ENCODE results near the gene RBPMS2.

RBPMS2 gene

DNA sequence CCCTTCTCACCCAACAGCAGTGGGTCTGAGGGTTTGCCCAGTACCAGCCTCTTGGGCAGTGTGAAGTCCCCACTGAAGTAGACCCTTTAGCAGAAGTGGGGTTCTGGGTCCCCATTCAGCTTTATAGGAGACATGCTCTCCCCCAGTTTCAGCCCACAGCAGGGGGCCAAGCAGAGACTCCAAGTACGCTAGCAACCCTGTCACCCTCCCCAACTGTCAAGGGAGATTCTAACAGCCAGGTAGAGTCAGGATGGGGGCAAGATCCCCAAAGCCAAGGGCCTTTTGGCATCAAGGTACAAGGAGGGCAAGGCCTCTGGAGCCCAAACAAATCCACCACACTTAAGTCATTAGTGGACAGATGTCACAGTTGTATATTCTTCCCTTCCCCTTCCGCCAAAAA lies 1.8 kb downstream of the RBPMS2 start:
- no peak for TF ChIP-seq POLR2A (IDR thresholded peaks at IDR 0.05; ENCODE audit: low read depth, low read length)
- no peak for TF ChIP-seq POU2F2 (IDR thresholded peaks at IDR 0.05; ENCODE audit: low read depth, low read length)
- no peak for TF ChIP-seq TAF1 (IDR thresholded peaks at IDR 0.05; ENCODE audit: low read depth, low read length)
- no peak for TF ChIP-seq PAX5 (IDR thresholded peaks at IDR 0.05; ENCODE audit: insufficient read depth, low read length, severe bottlenecking)
- no peak for TF ChIP-seq SPI1 (IDR thresholded peaks at IDR 0.05; ENCODE audit: low read depth, low read length)
- no peak for TF ChIP-seq POLR2AphosphoS5 (IDR thresholded peaks at IDR 0.05; ENCODE audit: low read depth, low read length)
- no peak for FAIRE-seq
- DNase-seq (ENCODE audit: insufficient read length, low spot score): no peak

DNA sequence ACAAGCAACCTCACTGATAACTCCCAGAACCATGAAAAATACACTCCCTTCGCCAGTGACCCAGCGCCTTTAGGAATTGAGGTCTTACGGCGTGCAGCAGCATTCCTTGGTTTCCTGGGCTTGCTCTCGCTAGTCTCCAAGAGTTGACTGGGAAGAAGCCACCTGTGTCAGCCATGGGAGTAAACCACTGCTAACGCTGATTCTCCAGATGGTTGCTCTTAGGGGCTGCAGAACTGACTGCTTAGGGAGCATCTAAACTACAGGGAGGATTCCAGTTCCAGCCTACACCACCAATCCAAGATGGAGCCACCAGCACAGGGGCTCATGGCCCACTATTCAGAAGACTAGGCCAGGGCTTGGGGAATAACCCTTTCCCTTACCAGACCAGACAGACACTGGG lies 2.4 kb downstream of the RBPMS2 start:
- TF ChIP-seq TAF1 (IDR thresholded peaks at IDR 0.05; ENCODE audit: low read depth, low read length) (no peak), POU2F2 (IDR thresholded peaks at IDR 0.05; ENCODE audit: low read depth, low read length) (no peak), SPI1 (IDR thresholded peaks at IDR 0.05; ENCODE audit: low read depth, low read length) (no peak), POLR2AphosphoS5 (IDR thresholded peaks at IDR 0.05; ENCODE audit: low read depth, low read length) (no peak), PAX5 (IDR thresholded peaks at IDR 0.05; ENCODE audit: insufficient read depth, low read length, severe bottlenecking) (no peak), POLR2A (IDR thresholded peaks at IDR 0.05; ENCODE audit: low read depth, low read length) (no peak)
- no peak for DNase-seq (ENCODE audit: insufficient read length, low spot score)
- FAIRE-seq: no peak

DNA sequence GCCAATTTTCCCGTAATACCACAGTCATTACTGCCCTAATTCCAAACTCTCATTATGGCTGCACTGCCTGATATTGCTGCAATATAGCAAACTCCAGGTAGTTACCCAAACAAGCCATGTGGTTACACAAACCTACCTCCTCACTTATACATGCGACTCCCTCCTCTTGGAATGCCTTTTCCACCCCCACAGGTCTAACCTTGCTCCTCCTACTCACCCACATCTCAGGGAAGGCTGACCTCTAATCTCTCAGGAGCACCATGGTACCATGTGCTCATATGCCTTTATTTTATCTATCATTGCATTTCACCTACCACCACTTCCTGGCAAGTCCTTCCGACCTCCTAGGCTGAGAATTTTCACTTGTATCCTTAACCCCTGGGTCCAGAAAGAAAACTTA lies 2.9 kb downstream of the RBPMS2 start:
- TF ChIP-seq POLR2AphosphoS5 (IDR thresholded peaks at IDR 0.05; ENCODE audit: low read depth, low read length) (no peak), POLR2A (IDR thresholded peaks at IDR 0.05; ENCODE audit: low read depth, low read length) (no peak), POU2F2 (IDR thresholded peaks at IDR 0.05; ENCODE audit: low read depth, low read length) (no peak), TAF1 (IDR thresholded peaks at IDR 0.05; ENCODE audit: low read depth, low read length) (no peak), SPI1 (IDR thresholded peaks at IDR 0.05; ENCODE audit: low read depth, low read length) (no peak), PAX5 (IDR thresholded peaks at IDR 0.05; ENCODE audit: insufficient read depth, low read length, severe bottlenecking) (no peak)
- FAIRE-seq (no peak), DNase-seq (ENCODE audit: insufficient read length, low spot score) (no peak)

DNA sequence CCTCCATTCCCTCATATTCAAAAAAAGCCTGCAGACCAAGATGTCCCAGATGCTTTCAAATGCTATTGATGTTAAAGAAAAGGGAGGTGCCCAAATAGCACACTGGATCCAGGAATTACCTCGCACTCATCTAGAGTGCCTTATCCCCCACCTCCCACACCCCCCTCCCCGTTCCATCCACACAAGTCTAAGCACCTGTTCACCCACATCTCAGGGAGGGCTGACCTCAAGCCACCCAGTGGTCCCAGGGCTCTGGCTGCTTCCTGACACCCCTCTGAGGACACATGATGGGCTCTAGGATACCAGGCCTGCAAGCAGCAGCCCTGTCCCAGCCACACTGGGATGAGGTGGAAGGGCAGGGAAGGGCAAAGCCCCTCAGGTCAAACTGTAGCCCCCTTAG lies 4.8 kb downstream of the RBPMS2 start:
- DNase-seq (ENCODE audit: insufficient read length, low spot score) (no peak), FAIRE-seq (no peak)
- TF ChIP-seq PAX5 (IDR thresholded peaks at IDR 0.05; ENCODE audit: insufficient read depth, low read length, severe bottlenecking): no peak
- TF ChIP-seq POLR2AphosphoS5 (IDR thresholded peaks at IDR 0.05; ENCODE audit: low read depth, low read length): no peak
- TF ChIP-seq SPI1 (IDR thresholded peaks at IDR 0.05; ENCODE audit: low read depth, low read length): no peak
- no peak for TF ChIP-seq POLR2A (IDR thresholded peaks at IDR 0.05; ENCODE audit: low read depth, low read length)
- no peak for TF ChIP-seq TAF1 (IDR thresholded peaks at IDR 0.05; ENCODE audit: low read depth, low read length)
- no peak for TF ChIP-seq POU2F2 (IDR thresholded peaks at IDR 0.05; ENCODE audit: low read depth, low read length)

DNA sequence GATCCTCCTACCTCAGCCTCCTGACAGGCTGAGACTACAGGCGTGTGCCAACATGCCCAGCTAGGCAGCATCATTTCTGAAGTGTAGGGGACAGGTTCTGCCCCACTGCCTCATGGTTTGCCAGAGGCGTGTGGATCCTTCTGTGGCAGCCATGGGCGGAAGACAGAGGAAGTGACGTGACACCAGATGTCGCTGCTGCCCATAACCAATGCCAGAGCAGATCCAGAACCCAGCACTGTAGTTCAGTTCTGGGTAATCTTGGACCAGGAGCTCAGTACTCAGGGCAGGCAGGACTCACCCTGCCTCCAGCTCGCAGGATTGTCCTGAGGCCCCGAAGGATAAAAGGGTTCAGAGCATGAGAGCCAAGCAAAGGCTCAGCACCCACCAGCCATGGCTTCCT lies 8.2 kb downstream of the RBPMS2 start:
- DNase-seq (ENCODE audit: insufficient read length, low spot score) (no peak), FAIRE-seq (no peak)

DNA sequence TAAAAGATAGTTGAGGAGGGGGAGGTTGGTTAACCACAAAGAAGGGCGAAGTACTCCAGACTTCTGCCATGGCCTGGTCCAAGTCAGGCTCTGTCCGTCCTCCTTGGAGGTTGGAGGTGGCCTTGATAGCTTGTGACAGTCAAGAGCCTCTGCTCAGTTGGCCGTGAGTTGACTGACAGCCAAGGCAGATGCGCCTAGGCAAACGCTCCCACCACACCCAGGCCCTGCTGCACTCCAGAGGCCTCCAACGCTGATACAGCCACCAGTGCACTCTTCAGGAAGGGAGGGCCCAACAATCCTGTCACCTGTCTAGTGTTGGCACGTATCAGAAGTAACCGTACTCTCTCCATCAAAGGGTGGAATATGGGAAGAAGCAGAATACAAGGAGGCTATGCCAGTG lies 9.3 kb downstream of the RBPMS2 start:
- TF ChIP-seq POLR2AphosphoS5 (IDR thresholded peaks at IDR 0.05; ENCODE audit: low read depth, low read length) (no peak), POLR2A (IDR thresholded peaks at IDR 0.05; ENCODE audit: low read depth, low read length) (no peak), SPI1 (IDR thresholded peaks at IDR 0.05; ENCODE audit: low read depth, low read length) (no peak), POU2F2 (IDR thresholded peaks at IDR 0.05; ENCODE audit: low read depth, low read length) (no peak), TAF1 (IDR thresholded peaks at IDR 0.05; ENCODE audit: low read depth, low read length) (no peak), PAX5 (IDR thresholded peaks at IDR 0.05; ENCODE audit: insufficient read depth, low read length, severe bottlenecking) (no peak)
- FAIRE-seq (no peak), DNase-seq (ENCODE audit: insufficient read length, low spot score) (no peak)

More for the DNA sequence above, 8.2 kb downstream of the RBPMS2 start:
- TF ChIP-seq POLR2AphosphoS5 (IDR thresholded peaks at IDR 0.05; ENCODE audit: low read depth, low read length) (no peak), SPI1 (IDR thresholded peaks at IDR 0.05; ENCODE audit: low read depth, low read length) (no peak), TAF1 (IDR thresholded peaks at IDR 0.05; ENCODE audit: low read depth, low read length) (no peak), POU2F2 (IDR thresholded peaks at IDR 0.05; ENCODE audit: low read depth, low read length) (no peak), POLR2A (IDR thresholded peaks at IDR 0.05; ENCODE audit: low read depth, low read length) (no peak), PAX5 (IDR thresholded peaks at IDR 0.05; ENCODE audit: insufficient read depth, low read length, severe bottlenecking) (no peak)

DNA sequence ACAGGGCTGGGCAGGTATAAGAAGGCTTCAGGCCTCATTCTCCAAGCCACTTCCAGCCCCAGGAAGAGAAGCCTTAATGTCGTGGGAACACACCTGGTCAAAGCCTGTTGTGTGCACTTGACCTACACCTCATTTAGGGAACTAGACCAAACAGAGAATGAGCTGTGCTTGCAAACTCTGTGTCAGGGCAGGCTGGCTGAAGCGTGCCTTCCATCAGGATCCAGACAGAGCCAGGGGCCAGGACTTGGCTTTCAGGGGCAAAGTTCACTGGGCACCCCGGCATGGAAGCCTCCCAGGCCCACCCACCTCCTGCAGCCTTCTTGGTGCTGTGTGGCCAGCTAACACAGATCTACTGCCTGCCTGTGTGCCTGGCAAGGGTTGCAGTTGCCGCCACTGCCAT lies 11.5 kb downstream of the RBPMS2 start:
- DNase-seq (ENCODE audit: insufficient read length, low spot score): no peak
- TF ChIP-seq TAF1 (IDR thresholded peaks at IDR 0.05; ENCODE audit: low read depth, low read length) (no peak), SPI1 (IDR thresholded peaks at IDR 0.05; ENCODE audit: low read depth, low read length) (no peak), PAX5 (IDR thresholded peaks at IDR 0.05; ENCODE audit: insufficient read depth, low read length, severe bottlenecking) (no peak)
- FAIRE-seq: no peak

DNA sequence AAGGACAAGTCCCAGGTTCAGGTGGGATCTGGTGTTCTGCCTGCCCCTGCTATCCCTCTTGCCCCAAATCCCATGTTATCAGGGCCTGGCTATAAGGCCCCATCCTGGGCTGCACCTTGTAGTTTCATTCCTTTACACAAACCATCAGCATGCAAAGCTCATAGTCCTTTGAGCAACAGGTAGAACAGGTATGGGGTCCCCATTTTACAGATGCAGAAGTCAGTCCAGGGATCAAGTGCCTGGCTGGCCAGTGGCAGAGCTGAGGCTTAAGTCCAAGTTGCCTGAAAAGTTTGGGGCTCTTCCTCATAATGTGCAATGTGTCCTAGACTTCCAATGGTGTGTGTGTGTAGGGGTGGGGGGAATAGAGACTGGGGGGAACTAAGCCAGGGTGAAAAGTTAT lies 11.9 kb downstream of the RBPMS2 start:
- FAIRE-seq (no peak), DNase-seq (ENCODE audit: insufficient read length, low spot score) (no peak)
- no peak for TF ChIP-seq TAF1 (IDR thresholded peaks at IDR 0.05; ENCODE audit: low read depth, low read length)
- no peak for TF ChIP-seq POU2F2 (IDR thresholded peaks at IDR 0.05; ENCODE audit: low read depth, low read length)
- no peak for TF ChIP-seq SPI1 (IDR thresholded peaks at IDR 0.05; ENCODE audit: low read depth, low read length)
- no peak for TF ChIP-seq POLR2A (IDR thresholded peaks at IDR 0.05; ENCODE audit: low read depth, low read length)
- no peak for TF ChIP-seq PAX5 (IDR thresholded peaks at IDR 0.05; ENCODE audit: insufficient read depth, low read length, severe bottlenecking)
- no peak for TF ChIP-seq POLR2AphosphoS5 (IDR thresholded peaks at IDR 0.05; ENCODE audit: low read depth, low read length)

DNA sequence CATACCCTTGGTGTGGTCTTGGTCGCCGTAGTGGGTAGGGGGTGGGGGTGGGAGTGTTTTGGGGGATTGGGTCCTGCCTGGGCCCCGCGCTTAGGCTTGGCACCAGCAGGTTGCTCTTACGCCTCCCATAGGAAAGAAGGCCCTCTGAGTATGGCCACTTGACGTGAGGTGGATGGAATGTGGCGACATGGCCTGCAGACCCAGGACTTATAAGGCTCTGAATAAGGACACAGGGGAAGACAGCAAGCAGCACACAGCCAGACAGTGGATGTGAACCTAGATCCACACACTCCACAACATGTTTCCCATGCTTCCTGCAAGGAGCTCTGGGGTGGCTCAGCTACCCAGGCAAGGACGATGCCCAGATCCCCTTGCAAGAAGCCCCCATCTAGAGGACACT lies 12.4 kb downstream of the RBPMS2 start:
- TF ChIP-seq PAX5 (IDR thresholded peaks at IDR 0.05; ENCODE audit: insufficient read depth, low read length, severe bottlenecking) (no peak), SPI1 (IDR thresholded peaks at IDR 0.05; ENCODE audit: low read depth, low read length) (no peak), POLR2A (IDR thresholded peaks at IDR 0.05; ENCODE audit: low read depth, low read length) (no peak), POU2F2 (IDR thresholded peaks at IDR 0.05; ENCODE audit: low read depth, low read length) (no peak), POLR2AphosphoS5 (IDR thresholded peaks at IDR 0.05; ENCODE audit: low read depth, low read length) (no peak), TAF1 (IDR thresholded peaks at IDR 0.05; ENCODE audit: low read depth, low read length) (no peak)
- DNase-seq (ENCODE audit: insufficient read length, low spot score) (no peak), FAIRE-seq (peak; percentile 13)

DNA sequence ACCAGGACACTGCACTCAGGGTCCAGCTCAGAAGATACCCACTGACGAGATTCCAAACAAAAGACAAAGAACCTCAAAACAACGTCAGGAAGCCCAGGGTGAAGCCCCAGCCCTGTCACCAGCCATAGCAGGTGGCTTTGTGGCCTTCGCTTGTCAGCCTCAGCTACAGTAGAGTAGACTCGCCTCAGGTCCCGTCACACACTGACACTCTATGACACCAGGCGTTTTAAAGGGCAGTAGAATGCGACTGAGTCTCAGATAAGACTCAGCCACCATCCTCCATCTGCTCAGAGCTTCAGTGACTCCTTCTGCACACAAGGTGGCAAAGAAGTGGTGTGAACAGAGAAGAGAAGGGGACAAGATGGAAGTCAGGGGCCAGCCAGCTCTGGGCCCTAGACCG lies 12.8 kb downstream of the RBPMS2 start:
- no peak for FAIRE-seq
- DNase-seq (ENCODE audit: insufficient read length, low spot score): no peak
- TF ChIP-seq SPI1 (IDR thresholded peaks at IDR 0.05; ENCODE audit: low read depth, low read length) (no peak), POU2F2 (IDR thresholded peaks at IDR 0.05; ENCODE audit: low read depth, low read length) (no peak), POLR2A (IDR thresholded peaks at IDR 0.05; ENCODE audit: low read depth, low read length) (no peak), POLR2AphosphoS5 (IDR thresholded peaks at IDR 0.05; ENCODE audit: low read depth, low read length) (no peak), PAX5 (IDR thresholded peaks at IDR 0.05; ENCODE audit: insufficient read depth, low read length, severe bottlenecking) (no peak), TAF1 (IDR thresholded peaks at IDR 0.05; ENCODE audit: low read depth, low read length) (no peak)
